HG02840 (cell line): ENCODE results near the gene CETP.
"Not testable (repeated sequence)": the region's sequence is repeated elsewhere in the genome, so short reads cannot be mapped to it uniquely, and the experiment has no call there.

Source experiments
- ATAC-seq: cut with Tn5 transposase; IDR thresholded peaks from one replicate; pipeline ENCODE4 v1.9.1; 2021; ENCODE audit warnings: mild to moderate bottlenecking, moderate library complexity, moderate number of reproducible peaks; ENCODE audit not compliant: unreplicated experiment, low FRiP score

Gene CETP

GRCh38 chr16:56953006-56953405 is 8.7 kb upstream of the CETP start:
- ATAC-seq = no peak

GRCh38 chr16:56956076-56956475 is 5.7 kb upstream of the CETP start:
- no peak for ATAC-seq

GRCh38 chr16:56956756-56957155 is 5.0 kb upstream of the CETP start:
- ATAC-seq = no peak

GRCh38 chr16:56960681-56961281 is 969 bp upstream of the CETP start:
- ATAC-seq = no peak

GRCh38 chr16:56961386-56961785 is 364 bp upstream of the CETP start:
- no peak for ATAC-seq

GRCh38 chr16:56964243-56965148 is 2.7 kb downstream of the CETP start:
- ATAC-seq = no peak

- ATAC-seq = no peak
Measured at GRCh38 chr16:56965149-56966092, 3.7 kb downstream of the CETP start.

GRCh38 chr16:56966093-56966475 is 4.3 kb downstream of the CETP start:
- ATAC-seq = no peak

GRCh38 chr16:56967733-56968132 is 6.0 kb downstream of the CETP start:
- ATAC-seq = no peak

GRCh38 chr16:56969769-56970168 is 8.0 kb downstream of the CETP start:
- ATAC-seq = no peak

GRCh38 chr16:56970934-56971767 is 9.4 kb downstream of the CETP start:
- ATAC-seq = no peak

- ATAC-seq = no peak
Measured at GRCh38 chr16:56971768-56972043, 10.0 kb downstream of the CETP start.

- ATAC-seq = no peak
Measured at GRCh38 chr16:56972403-56973293, 10.9 kb downstream of the CETP start.

- no peak for ATAC-seq
Measured at GRCh38 chr16:56973294-56973689, 11.5 kb downstream of the CETP start.

- not testable (repeated sequence) for ATAC-seq
Measured at GRCh38 chr16:56973899-56974298, 12.1 kb downstream of the CETP start.

- no peak for ATAC-seq
Measured at GRCh38 chr16:56974549-56975300, 13.0 kb downstream of the CETP start.

GRCh38 chr16:56975714-56976113 is 14.0 kb downstream of the CETP start:
- no peak for ATAC-seq

- no peak for ATAC-seq
Measured at GRCh38 chr16:56977216-56977615, 15.5 kb downstream of the CETP start.
